A549 (cell line): Measurements from ENCODE around the gene WDR48.

Source experiments
- CTCF ChIP-seq: fragments of >200 bp; sonication (Bioruptor Twin); formaldehyde crosslinking; IDR thresholded peaks from 3 replicates; pipeline ENCODE4 v1.5.1; 2016
- USF2 ChIP-seq: fragments of 450-650 bp; IDR thresholded peaks from 2 replicates; pipeline ENCODE4 v1.6.1; 2014; ENCODE audit warnings: antibody characterized with exemption

- no peak for TF ChIP-seq USF2
- TF ChIP-seq CTCF = no peak
These were observed 58.3 kb downstream of the WDR48 start for GRCh38 chr3:39110041-39110639.
